Effector CD8-positive, alpha-beta T cell (primary cell): ENCODE measurements around the gene KIRREL3.

Source experiments
- DNase-seq: peaks from one replicate; lab custom pipeline; 2025; lab: John Stamatoyannopoulos, UW

Gene KIRREL3

GRCh38 chr11:126573325-126573978, 427.1 kb downstream of the KIRREL3 start:
- DNase-seq = no peak

GRCh38 chr11:126570489-126570888, 430.1 kb downstream of the KIRREL3 start:
- no peak for DNase-seq

- no peak for DNase-seq
Measured at GRCh38 chr11:126567419-126567818, 433.2 kb downstream of the KIRREL3 start.

- DNase-seq = no peak
Measured at GRCh38 chr11:126564566-126564965, 436.0 kb downstream of the KIRREL3 start.

- no peak for DNase-seq
Measured at GRCh38 chr11:126561327-126561893, 439.2 kb downstream of the KIRREL3 start.

- no peak for DNase-seq
Measured at GRCh38 chr11:126560221-126560620, 440.3 kb downstream of the KIRREL3 start.

GRCh38 chr11:126548581-126549550, 451.7 kb downstream of the KIRREL3 start:
- DNase-seq = no peak

GRCh38 chr11:126547691-126548090, 452.9 kb downstream of the KIRREL3 start:
- no peak for DNase-seq

GRCh38 chr11:126547161-126547560, 453.4 kb downstream of the KIRREL3 start:
- no peak for DNase-seq

- DNase-seq = no peak
Measured at GRCh38 chr11:126546694-126547093, 453.9 kb downstream of the KIRREL3 start.

- no peak for DNase-seq
Measured at GRCh38 chr11:126546191-126546590, 454.4 kb downstream of the KIRREL3 start.

- no peak for DNase-seq
Measured at GRCh38 chr11:126545057-126545555, 455.5 kb downstream of the KIRREL3 start.

GRCh38 chr11:126544108-126545056, 456.2 kb downstream of the KIRREL3 start:
- no peak for DNase-seq

GRCh38 chr11:126543691-126544090, 456.9 kb downstream of the KIRREL3 start:
- no peak for DNase-seq

GRCh38 chr11:126542334-126543015, 458.1 kb downstream of the KIRREL3 start:
- no peak for DNase-seq

GRCh38 chr11:126538071-126538470, 462.5 kb downstream of the KIRREL3 start:
- no peak for DNase-seq

GRCh38 chr11:126537492-126537891, 463.1 kb downstream of the KIRREL3 start:
- DNase-seq = no peak

- no peak for DNase-seq
Measured at GRCh38 chr11:126534141-126534805, 466.3 kb downstream of the KIRREL3 start.

- no peak for DNase-seq
Measured at GRCh38 chr11:126533560-126533959, 467.0 kb downstream of the KIRREL3 start.

GRCh38 chr11:126530416-126530815, 470.2 kb downstream of the KIRREL3 start:
- no peak for DNase-seq
